ENCODE results near the gene UBXN11. TPM values are rescaled to one million over a fixed set of nuclear protein-coding genes. Genes with fewer than 3 reads are reported as not detected.

Gene UBXN11
- total RNA-seq, 1 donor from 2014 or later: 9.4 TPM

GRCh38 chr1:26252718-26253117 lies 53.7 kb downstream of the UBXN11 start:
- TF ChIP-seq, protein P1, sequence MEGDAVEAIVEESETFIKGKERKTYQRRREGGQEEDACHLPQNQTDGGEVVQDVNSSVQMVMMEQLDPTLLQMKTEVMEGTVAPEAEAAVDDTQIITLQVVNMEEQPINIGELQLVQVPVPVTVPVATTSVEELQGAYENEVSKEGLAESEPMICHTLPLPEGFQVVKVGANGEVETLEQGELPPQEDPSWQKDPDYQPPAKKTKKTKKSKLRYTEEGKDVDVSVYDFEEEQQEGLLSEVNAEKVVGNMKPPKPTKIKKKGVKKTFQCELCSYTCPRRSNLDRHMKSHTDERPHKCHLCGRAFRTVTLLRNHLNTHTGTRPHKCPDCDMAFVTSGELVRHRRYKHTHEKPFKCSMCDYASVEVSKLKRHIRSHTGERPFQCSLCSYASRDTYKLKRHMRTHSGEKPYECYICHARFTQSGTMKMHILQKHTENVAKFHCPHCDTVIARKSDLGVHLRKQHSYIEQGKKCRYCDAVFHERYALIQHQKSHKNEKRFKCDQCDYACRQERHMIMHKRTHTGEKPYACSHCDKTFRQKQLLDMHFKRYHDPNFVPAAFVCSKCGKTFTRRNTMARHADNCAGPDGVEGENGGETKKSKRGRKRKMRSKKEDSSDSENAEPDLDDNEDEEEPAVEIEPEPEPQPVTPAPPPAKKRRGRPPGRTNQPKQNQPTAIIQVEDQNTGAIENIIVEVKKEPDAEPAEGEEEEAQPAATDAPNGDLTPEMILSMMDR (IDR thresholded peaks at IDR 0.05; ENCODE audit: insufficient read depth, low read length, poor library complexity, severe bottlenecking): no peak
- Histone ChIP-seq H3K36me3 (ENCODE audit: control insufficient read depth, insufficient read depth, low read length) (no peaks in the 10 kb centered on the region), H3K4me3 (ENCODE audit: low read depth, low read length) (no peak overlapping the region), H3K27me3 (ENCODE audit: control insufficient read depth, insufficient read depth, low read length) (no peaks in the 10 kb centered on the region)
- DNase-seq (ENCODE audit: low read depth): no peak

GRCh38 chr1:26239936-26240335 lies 66.5 kb downstream of the UBXN11 start:
- Histone ChIP-seq H3K4me3 (ENCODE audit: low read depth, low read length) (no peak overlapping the region), H3K36me3 (ENCODE audit: control insufficient read depth, insufficient read depth, low read length) (no peaks in the 10 kb centered on the region), H3K27me3 (ENCODE audit: control insufficient read depth, insufficient read depth, low read length) (no peaks in the 10 kb centered on the region)
- TF ChIP-seq, protein P1 (IDR thresholded peaks at IDR 0.05; ENCODE audit: insufficient read depth, low read length, poor library complexity, severe bottlenecking): no peak
- DNase-seq (ENCODE audit: low read depth): no peak

DNA sequence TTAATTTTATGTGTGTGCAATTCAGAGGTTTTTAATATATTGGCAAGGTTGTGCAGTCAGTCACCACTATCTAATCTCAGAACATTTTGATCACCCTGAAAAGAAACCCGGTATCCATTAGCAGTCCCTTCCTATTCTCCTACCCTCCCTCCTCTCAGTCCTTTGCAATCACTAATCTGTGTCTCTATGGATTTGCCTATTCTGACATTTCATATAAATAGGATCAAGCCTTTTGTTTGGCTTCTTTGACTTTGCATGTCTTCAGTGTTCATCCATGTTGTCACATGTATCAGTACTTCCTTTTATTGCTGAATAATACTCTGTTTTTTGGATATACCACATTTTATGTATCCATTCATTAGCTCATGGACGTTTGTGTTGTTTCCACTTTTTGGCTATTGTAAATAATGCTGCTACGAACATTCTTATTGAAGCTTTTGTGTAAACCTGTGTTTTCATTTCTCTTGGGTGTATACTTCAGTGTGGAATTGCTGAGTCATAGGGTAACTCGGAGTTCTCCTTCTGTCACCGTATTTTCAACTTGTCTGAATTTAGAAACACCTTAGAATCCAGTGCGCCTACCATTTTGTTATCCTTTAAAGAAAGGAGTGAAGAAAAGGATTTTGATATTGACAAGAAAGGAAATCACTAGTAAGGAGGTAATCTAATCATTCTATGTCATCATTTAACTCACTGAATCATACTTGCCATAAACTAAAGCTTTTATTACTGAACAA lies 69.0 kb downstream of the UBXN11 start:
- no peak overlapping the region for H3K4me3 ChIP-seq (ENCODE audit: low read depth, low read length)
- TF ChIP-seq, protein P1 (IDR thresholded peaks at IDR 0.05; ENCODE audit: insufficient read depth, low read length, poor library complexity, severe bottlenecking): no peak

DNA sequence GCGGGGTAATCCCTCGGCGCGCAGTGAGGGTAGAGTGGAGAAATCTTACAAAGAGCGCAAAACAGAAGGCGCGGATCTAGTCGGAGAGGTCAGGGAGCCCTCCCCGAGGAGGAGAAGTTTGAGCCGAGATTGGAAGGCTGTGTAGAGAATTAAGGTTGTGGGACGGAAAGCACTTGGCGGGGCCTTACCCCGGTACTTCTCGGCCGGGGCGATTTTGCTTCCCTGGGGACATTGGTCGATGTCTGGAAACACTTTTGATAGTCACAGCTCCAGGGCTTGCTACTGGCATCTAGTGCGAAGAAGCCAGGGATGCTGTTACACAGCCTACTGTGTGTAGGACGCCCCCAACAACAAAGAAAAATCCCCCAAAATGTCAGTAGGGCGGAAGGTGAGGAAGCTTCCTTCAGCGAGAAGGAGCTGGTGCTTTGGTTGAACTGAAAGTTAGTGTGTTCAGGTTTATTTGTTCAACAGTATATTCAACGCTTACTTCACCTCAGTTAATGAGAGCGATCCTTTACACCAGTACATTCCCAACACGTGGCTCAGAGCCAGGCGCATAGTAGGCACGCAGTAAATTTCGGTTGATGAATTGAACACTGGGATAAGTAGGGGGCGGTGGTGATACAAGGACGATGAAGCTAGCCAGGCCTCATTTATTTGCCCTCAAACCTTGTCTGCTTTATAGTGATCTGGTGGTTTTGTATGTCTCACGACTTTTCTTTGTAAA lies 71.6 kb downstream of the UBXN11 start:
- Histone ChIP-seq H3K4me3 (ENCODE audit: low read depth, low read length) (peak overlapping the region; percentile 95), H3K36me3 (ENCODE audit: control insufficient read depth, insufficient read depth, low read length) (no peaks in the 10 kb centered on the region), H3K27me3 (ENCODE audit: control insufficient read depth, insufficient read depth, low read length) (no peaks in the 10 kb centered on the region)
- TF ChIP-seq, protein P1 (IDR thresholded peaks at IDR 0.05; ENCODE audit: insufficient read depth, low read length, poor library complexity, severe bottlenecking): peak; percentile 22
- no peak for DNase-seq (ENCODE audit: low read depth)

More for the DNA sequence above, 69.0 kb downstream of the UBXN11 start:
- no peaks in the 10 kb centered on the region for H3K27me3 ChIP-seq (ENCODE audit: control insufficient read depth, insufficient read depth, low read length)
- H3K36me3 ChIP-seq (ENCODE audit: control insufficient read depth, insufficient read depth, low read length): no peaks in the 10 kb centered on the region
- DNase-seq (ENCODE audit: low read depth): no peak

DNA sequence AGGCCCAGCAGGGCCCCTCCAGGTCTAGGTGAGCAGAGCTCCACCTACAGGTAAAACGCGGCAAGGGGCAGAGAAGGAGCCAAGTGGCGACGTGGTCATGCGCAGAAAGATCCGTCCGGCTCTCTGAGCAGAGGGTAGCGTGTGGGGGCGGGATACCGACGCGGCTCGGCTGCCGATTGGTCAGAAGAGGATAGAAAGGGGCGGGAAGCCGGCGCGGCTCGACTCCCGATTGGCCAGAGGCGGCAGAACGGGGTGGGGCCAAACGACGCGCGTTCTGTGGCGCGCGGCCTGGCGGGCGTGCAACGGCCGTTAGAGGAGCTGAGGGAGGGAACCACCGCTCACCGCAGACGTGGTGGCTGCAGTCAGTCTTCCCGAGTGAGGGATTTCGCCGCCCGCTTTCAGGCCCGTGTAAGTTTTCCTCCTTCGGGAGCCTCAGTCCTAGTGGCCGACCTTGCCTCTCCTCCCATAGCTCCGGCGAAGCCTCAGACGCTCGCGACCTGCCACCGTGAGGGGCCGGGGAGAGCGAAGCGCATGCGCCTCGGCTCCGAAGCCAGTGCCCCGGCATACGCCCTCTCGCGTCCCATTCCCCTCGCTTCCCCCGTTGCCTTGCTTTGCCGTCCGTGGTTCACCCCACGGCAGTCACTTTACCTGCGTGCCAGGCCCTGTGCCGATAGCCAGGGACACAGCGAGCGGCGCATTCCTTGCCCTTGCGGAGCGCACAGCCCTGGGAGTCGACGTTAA lies 72.4 kb downstream of the UBXN11 start, which contains the start of gene CEP85:
Gene CEP85, plus strand, starts transcription at position 298 of the 741 bp plus-strand sequence. CDS start 5,584 bp downstream, outside the sequence.
- peak; percentile 79 for DNase-seq (ENCODE audit: low read depth)
- H3K4me3 ChIP-seq (ENCODE audit: low read depth, low read length): peak within 1 kb of the TSS; percentile 95
- TF ChIP-seq, protein P1 (IDR thresholded peaks at IDR 0.05; ENCODE audit: insufficient read depth, low read length, poor library complexity, severe bottlenecking): peak; percentile 94
- H3K27me3 ChIP-seq (ENCODE audit: control insufficient read depth, insufficient read depth, low read length): no peaks in the 10 kb centered on the region
- no peaks in the 10 kb centered on the region for H3K36me3 ChIP-seq (ENCODE audit: control insufficient read depth, insufficient read depth, low read length)

Other genes starting within 250 kb of the UBXN11 start
- 0.14 TPM in 1 of 2 replicates, not detected in the other for gene TRIM63, start 239.0 kb downstream of the UBXN11 start, total RNA-seq
- 6.6 and 6.8 TPM in 2 replicates for gene PDIK1L, start 194.8 kb downstream of the UBXN11 start, total RNA-seq
- gene FAM110D, start 147.6 kb downstream of the UBXN11 start, total RNA-seq: 0.07 and 0.79 TPM in 2 replicates
- gene C1orf232, start 137.7 kb downstream of the UBXN11 start, total RNA-seq: not detected in 2 replicates
- 53.0 and 73.8 TPM in 2 replicates for gene ZNF593, start 136.7 kb downstream of the UBXN11 start, total RNA-seq
- gene ZNF593OS, start 134.8 kb downstream of the UBXN11 start, total RNA-seq: not detected in 2 replicates
- gene CNKSR1, start 129.1 kb downstream of the UBXN11 start, total RNA-seq: 15.2 and 16.8 TPM in 2 replicates
- gene CATSPER4, start 116.0 kb downstream of the UBXN11 start, total RNA-seq: 0.04 TPM in 1 of 2 replicates, not detected in the other
- gene CEP85, start 72.4 kb downstream of the UBXN11 start, total RNA-seq: 7.5 and 9.7 TPM in 2 replicates
- gene SH3BGRL3, start 26.6 kb downstream of the UBXN11 start, total RNA-seq: 113 and 133 TPM in 2 replicates
- 1.2 TPM in 1 of 2 replicates, not detected in the other for gene CD52, start 11.3 kb upstream of the UBXN11 start, total RNA-seq
- gene CRYBG2, start 47.5 kb upstream of the UBXN11 start, total RNA-seq: 2.7 and 18.6 TPM in 2 replicates
- gene ZNF683, start 66.1 kb upstream of the UBXN11 start, total RNA-seq: not detected in 2 replicates
- gene LIN28A, start 104.2 kb upstream of the UBXN11 start, total RNA-seq: not detected in 2 replicates
- gene DHDDS, start 125.7 kb upstream of the UBXN11 start, total RNA-seq: 43.8 and 52.7 TPM in 2 replicates
- gene HMGN2, start 165.8 kb upstream of the UBXN11 start, total RNA-seq: 126 and 131 TPM in 2 replicates
- 48.1 and 48.5 TPM in 2 replicates for gene RPS6KA1, start 223.1 kb upstream of the UBXN11 start, total RNA-seq

Measured in kidney epithelial cell (primary cell).